ENCODE measurements around the gene INPP5A.

Gene INPP5A

GRCh38 chr10:132724446-132724845 is 186.9 kb downstream of the INPP5A start:
- Histone ChIP-seq H4K20me1 (ENCODE audit: control insufficient read depth, insufficient read depth, low read depth, low read length) (no peaks in the 10 kb centered on the region), H3K36me3 (ENCODE audit: control insufficient read depth, low read length) (no peaks in the 10 kb centered on the region), H3K27ac (ENCODE audit: low read depth, low read length) (no peak overlapping the region), H3K4me2 (ENCODE audit: low read length) (no peak overlapping the region), H3K9me2 (replicated peaks; ENCODE audit: control insufficient read depth, low read length) (no peaks in the 10 kb centered on the region), H3K79me2 (ENCODE audit: control insufficient read depth, low read length) (no peaks in the 10 kb centered on the region), H3F3A (ENCODE audit: control insufficient read depth, insufficient read depth) (no peaks in the 10 kb centered on the region), H3K4me3 (ENCODE audit: low read length) (no peak overlapping the region), H3K4me1 (ENCODE audit: control insufficient read depth, low read length) (no peaks in the 10 kb centered on the region), H3K27me3 (ENCODE audit: control insufficient read depth, low read length) (no peaks in the 10 kb centered on the region), H3K9me3 (ENCODE audit: control insufficient read depth, insufficient read depth, low read length) (no peaks in the 10 kb centered on the region; the same call in 1 of the 2 replicates)
- TF ChIP-seq EZH2phosphoT487 (IDR thresholded peaks at IDR 0.05; ENCODE audit: borderline replicate concordance, low read length) (no peak), CTCF (IDR thresholded peaks at IDR 0.05; ENCODE audit: low read depth, low read length, poor library complexity, severe bottlenecking) (no peak)

- no peak overlapping the region for H3K4me2 ChIP-seq (ENCODE audit: low read length)
- H3K79me2 ChIP-seq (ENCODE audit: control insufficient read depth, low read length) = no peaks in the 10 kb centered on the region
- no peaks in the 10 kb centered on the region for H3K9me2 ChIP-seq (replicated peaks; ENCODE audit: control insufficient read depth, low read length)
- no peak overlapping the region for H3K4me3 ChIP-seq (ENCODE audit: low read length)
- no peaks in the 10 kb centered on the region; the same call in 1 of the 2 replicates for H3K9me3 ChIP-seq (ENCODE audit: control insufficient read depth, insufficient read depth, low read length)
- H3K27me3 ChIP-seq (ENCODE audit: control insufficient read depth, low read length) = no peaks in the 10 kb centered on the region
- H3K36me3 ChIP-seq (ENCODE audit: control insufficient read depth, low read length) = no peaks in the 10 kb centered on the region
- no peak for TF ChIP-seq CTCF (IDR thresholded peaks at IDR 0.05; ENCODE audit: low read depth, low read length, poor library complexity, severe bottlenecking)
- no peak for TF ChIP-seq EZH2phosphoT487 (IDR thresholded peaks at IDR 0.05; ENCODE audit: borderline replicate concordance, low read length)
- H3K27ac ChIP-seq (ENCODE audit: low read depth, low read length) = no peak overlapping the region
- no peaks in the 10 kb centered on the region for H3K4me1 ChIP-seq (ENCODE audit: control insufficient read depth, low read length)
- no peaks in the 10 kb centered on the region for H4K20me1 ChIP-seq (ENCODE audit: control insufficient read depth, insufficient read depth, low read depth, low read length)
- no peaks in the 10 kb centered on the region for H3F3A ChIP-seq (ENCODE audit: control insufficient read depth, insufficient read depth)
These were observed 187.6 kb downstream of the INPP5A start for GRCh38 chr10:132725202-132725601.

GRCh38 chr10:132726194-132726593 is 188.6 kb downstream of the INPP5A start:
- Histone ChIP-seq H3K4me2 (ENCODE audit: low read length) (no peak overlapping the region), H3K9me3 (ENCODE audit: control insufficient read depth, insufficient read depth, low read length) (no peaks in the 10 kb centered on the region; the same call in 1 of the 2 replicates), H3K4me3 (ENCODE audit: low read length) (no peak overlapping the region), H3F3A (ENCODE audit: control insufficient read depth, insufficient read depth) (no peaks in the 10 kb centered on the region), H3K4me1 (ENCODE audit: control insufficient read depth, low read length) (no peaks in the 10 kb centered on the region), H3K27ac (ENCODE audit: low read depth, low read length) (no peak overlapping the region), H3K27me3 (ENCODE audit: control insufficient read depth, low read length) (no peaks in the 10 kb centered on the region), H3K36me3 (ENCODE audit: control insufficient read depth, low read length) (no peaks in the 10 kb centered on the region), H3K79me2 (ENCODE audit: control insufficient read depth, low read length) (no peaks in the 10 kb centered on the region), H4K20me1 (ENCODE audit: control insufficient read depth, insufficient read depth, low read depth, low read length) (no peaks in the 10 kb centered on the region), H3K9me2 (replicated peaks; ENCODE audit: control insufficient read depth, low read length) (no peaks in the 10 kb centered on the region)
- TF ChIP-seq CTCF (IDR thresholded peaks at IDR 0.05; ENCODE audit: low read depth, low read length, poor library complexity, severe bottlenecking) (no peak), EZH2phosphoT487 (IDR thresholded peaks at IDR 0.05; ENCODE audit: borderline replicate concordance, low read length) (no peak)

All from DOHH2 (cell line).